OCI-LY7 (cell line): ENCODE results near the gene TDRD9. TPM values are rescaled to one million over a fixed set of nuclear protein-coding genes. Genes with fewer than 3 reads are reported as not detected.

Experiments used
- BruUV-seq: library from RNA; stranded (reverse); fragments of 400-500 nt; replicated peaks from 2 replicates; lab custom pipeline; 2021; lab: Mats Ljungman, UMichigan
- CTCF ChIA-PET: fragments of 300-600 bp; sonication (Branson Sonifier 250); formaldehyde crosslinking; loops from one replicate; lab custom pipeline; 2022; ENCODE audit warnings: antibody characterized with exemption; ENCODE audit not compliant: unreplicated experiment; lab: Charles Lee
- POLR2A ChIA-PET: fragments of 300-600 bp; sonication (Branson Sonifier 250); formaldehyde crosslinking; loops from one replicate; lab custom pipeline; 2022; ENCODE audit warnings: antibody characterized with exemption; lab: Charles Lee
- DNase-seq: peaks from one replicate; pipeline ENCODE4 v3.0.0-alpha.2; 2015; ENCODE audit warnings: low spot score
- H2AFZ ChIP-seq: fragments of 200-600 bp; sonication (generic), shearing (Covaris generic); 2 replicates; pipeline ENCODE4 v1.6.1; 2014; ENCODE audit warnings: mild to moderate bottlenecking, antibody characterized with exemption, low read length, moderate library complexity
- H3K27ac ChIP-seq: fragments of 200-600 bp; sonication (generic); 2 replicates; pipeline ENCODE4 v1.5.1; 2014; ENCODE audit warnings: mixed run types, low read depth, mild to moderate bottlenecking, moderate library complexity, low read length, inconsistent platforms; ENCODE audit not compliant: poor library complexity, severe bottlenecking
- H3K36me3 ChIP-seq: fragments of 200-600 bp; sonication (generic); 2 replicates; pipeline ENCODE4 v1.6.1; 2014; ENCODE audit warnings: mild to moderate bottlenecking, antibody characterized with exemption, low read length, moderate library complexity, mixed read lengths; ENCODE audit not compliant: insufficient read depth
- H3K4me1 ChIP-seq: fragments of 200-600 bp; sonication (generic); 2 replicates; pipeline ENCODE4 v1.5.1; 2014; ENCODE audit warnings: mild to moderate bottlenecking, low read length; ENCODE audit not compliant: insufficient read depth, poor library complexity, severe bottlenecking
- H3K4me2 ChIP-seq: fragments of 200-600 bp; sonication (generic); 2 replicates; pipeline ENCODE4 v1.6.1; 2014; ENCODE audit warnings: mild to moderate bottlenecking, low read length
- H3K4me3 ChIP-seq: fragments of 200-600 bp; sonication (generic); 2 replicates; pipeline ENCODE4 v1.5.1; 2014; ENCODE audit warnings: mild to moderate bottlenecking, low read depth, low read length; ENCODE audit not compliant: poor library complexity, severe bottlenecking
- H3K79me2 ChIP-seq: fragments of 200-600 bp; sonication (generic); 2 replicates; pipeline ENCODE4 v1.6.1; 2016; ENCODE audit warnings: low read depth, mild to moderate bottlenecking, low read length, moderate library complexity, mixed read lengths; ENCODE audit not compliant: insufficient read depth
- H3K9me2 ChIP-seq: fragments of 200-600 bp; sonication (generic); 2 replicates; pipeline ENCODE4 v1.6.1; 2016; ENCODE audit warnings: mild to moderate bottlenecking, low read length, mixed read lengths; ENCODE audit not compliant: insufficient read depth
- H3K9me3 ChIP-seq: fragments of 200-600 bp; sonication (generic); 2 replicates; pipeline ENCODE4 v1.6.1; 2014; ENCODE audit warnings: mild to moderate bottlenecking, mixed run types, low read length, mixed read lengths
- H4K20me1 ChIP-seq: fragments of 200-600 bp; sonication (generic); 2 replicates; pipeline ENCODE4 v1.6.1; 2014; ENCODE audit warnings: mild to moderate bottlenecking, antibody characterized with exemption, low read length, moderate library complexity, mixed read lengths; ENCODE audit not compliant: insufficient read depth
- CTCF ChIP-seq: fragments of 200-600 bp; sonication (generic); conservative IDR thresholded peaks from 2 replicates; pipeline ENCODE4 v1.5.1; 2014; ENCODE audit warnings: mild to moderate bottlenecking, antibody characterized with exemption, low read length, moderate library complexity, mixed read lengths
- EZH2phosphoT487 ChIP-seq: fragments of 200-600 bp; sonication (generic); IDR thresholded peaks from 2 replicates; pipeline ENCODE4 v1.6.1; 2018; ENCODE audit warnings: low read depth, borderline replicate concordance, mild to moderate bottlenecking, mixed run types, antibody characterized with exemption, low read length, moderate library complexity, mixed read lengths
- intact Hi-C: fragments of 100-400 bp; cut with micrococcal nuclease; formaldehyde crosslinking; loops from one replicate; pipeline ENCODE4 v1.10.0; 2022; ENCODE audit not compliant: unreplicated experiment
- total RNA-seq, 2 experiments: library from RNA; depleted of rRNA in 1 of 2; stranded (reverse); fragments of >200 nt in 1 of 2; shearing (Covaris generic) in 1 of 2; gene quantifications; 2 replicates each; pipeline ENCODE4 v1.2.3, GENCODE V29; 2014 to 2022

Gene TDRD9
- total RNA-seq, 2 experiments from 2014 or later, result not detected

GRCh38 chr14:103997391-103997790 lies 69.1 kb downstream of the TDRD9 start:
- H3K36me3 ChIP-seq, result no peaks in the 10 kb centered on the region
- BruUV-seq, result no TSS peak
- intact Hi-C loops, result no loop called here
- CTCF ChIA-PET, result no interaction called here
- H3K4me2 ChIP-seq, result no peak overlapping the region
- TF ChIP-seq EZH2phosphoT487 (no peak), CTCF (no peak)
- H3K9me3 ChIP-seq, result no peaks in the 10 kb centered on the region
- H3K27ac ChIP-seq, result no peak overlapping the region
- H4K20me1 ChIP-seq, result no peaks in the 10 kb centered on the region
- H3K79me2 ChIP-seq, result no peaks in the 10 kb centered on the region
- POLR2A ChIA-PET, result no interaction called here
- no peak overlapping the region for H3K4me3 ChIP-seq
- H3K9me2 ChIP-seq, result no peaks in the 10 kb centered on the region
- no peak overlapping the region for H2AFZ ChIP-seq
- DNase-seq, result no peak
- H3K4me1 ChIP-seq, result no peaks in the 10 kb centered on the region

- BruUV-seq, result no TSS peak
- H2AFZ ChIP-seq, result no peak overlapping the region
- H4K20me1 ChIP-seq, result no peaks in the 10 kb centered on the region
- DNase-seq, result no peak
- no peak overlapping the region for H3K4me2 ChIP-seq
- no peaks in the 10 kb centered on the region for H3K4me1 ChIP-seq
- H3K79me2 ChIP-seq, result no peaks in the 10 kb centered on the region
- ChIA-PET CTCF (no interaction called here), POLR2A (no interaction called here)
- no peaks in the 10 kb centered on the region for H3K9me3 ChIP-seq
- intact Hi-C loops, result no loop called here
- H3K36me3 ChIP-seq, result no peaks in the 10 kb centered on the region
- H3K27ac ChIP-seq, result no peak overlapping the region
- H3K4me3 ChIP-seq, result no peak overlapping the region
- no peaks in the 10 kb centered on the region for H3K9me2 ChIP-seq
- no peak for TF ChIP-seq EZH2phosphoT487
- TF ChIP-seq CTCF, result no peak
Measured at GRCh38 chr14:103998027-103998426, 69.8 kb downstream of the TDRD9 start.

GRCh38 chr14:103999795-104000440 lies 71.7 kb downstream of the TDRD9 start:
- Histone ChIP-seq H3K4me3 (no peak overlapping the region), H2AFZ (no peak overlapping the region), H3K4me2 (no peak overlapping the region), H3K36me3 (no peaks in the 10 kb centered on the region), H3K9me2 (no peaks in the 10 kb centered on the region), H3K9me3 (no peaks in the 10 kb centered on the region), H3K27ac (no peak overlapping the region), H3K4me1 (no peaks in the 10 kb centered on the region), H3K79me2 (no peaks in the 10 kb centered on the region), H4K20me1 (no peaks in the 10 kb centered on the region)
- intact Hi-C loops, result no loop called here
- no peak for TF ChIP-seq CTCF
- no peak for TF ChIP-seq EZH2phosphoT487
- DNase-seq, result no peak
- no TSS peak for BruUV-seq
- POLR2A ChIA-PET, result no interaction called here
- CTCF ChIA-PET, result no interaction called here
